WI38 (cell line): Measurements from ENCODE around the gene MAP2K1.
"Not testable (repeated sequence)": the region's sequence is repeated elsewhere in the genome, so short reads cannot be mapped to it uniquely, and the experiment has no call there.

Source experiments
- H3K4me3 ChIP-seq: 2 replicates; pipeline ENCODE4 v1.5.1; 2011; ENCODE audit warnings: low read depth, mild to moderate bottlenecking, control low read depth, low read length
- CTCF ChIP-seq: IDR thresholded peaks from 2 replicates; pipeline ENCODE4 v1.5.1; 2012; ENCODE audit warnings: low read depth, mild to moderate bottlenecking, control low read depth, low read length

The MAP2K1 gene

GRCh38 chr15:66494262-66494661 lies 107.5 kb downstream of the MAP2K1 start:
- H3K4me3 ChIP-seq: no peak overlapping the region
- no peak for TF ChIP-seq CTCF

GRCh38 chr15:66496951-66497501 lies 110.3 kb downstream of the MAP2K1 start:
- no peak for TF ChIP-seq CTCF
- H3K4me3 ChIP-seq: peak overlapping the region; percentile 87

- peak within 1 kb of the TSS; percentile 87 for H3K4me3 ChIP-seq
- TF ChIP-seq CTCF: peak; percentile 91
These were observed 111.1 kb downstream of the MAP2K1 start, which contains the start of gene SNAPC5 for GRCh38 chr15:66497502-66498455. TSS of gene SNAPC5 (minus strand) at chr15:66497762. CDS start at chr15:66497731, 31 bp downstream.

- no peak for TF ChIP-seq CTCF
- H3K4me3 ChIP-seq: no peak overlapping the region
These were observed 112.0 kb downstream of the MAP2K1 start for GRCh38 chr15:66498501-66499386.

GRCh38 chr15:66500346-66500745 lies 113.6 kb downstream of the MAP2K1 start:
- not testable (repeated sequence) for H3K4me3 ChIP-seq

- peak overlapping the region; percentile 85; the same call in 1 of the 2 replicates for H3K4me3 ChIP-seq
These were observed 115.8 kb downstream of the MAP2K1 start for GRCh38 chr15:66502491-66502890.

GRCh38 chr15:66503041-66503648 lies 116.4 kb downstream of the MAP2K1 start:
- H3K4me3 ChIP-seq: peak overlapping the region; percentile 85

More at GRCh38 chr15:66502491-66502890, 115.8 kb downstream of the MAP2K1 start:
- TF ChIP-seq CTCF: no peak
